C1 segment of cervical spinal cord (tissue), 14 donors: ENCODE data around the gene CATSPER1.

ENCODE experiments used
- DNase-seq, 14 donors: peaks; one replicate each; lab custom pipeline; 2025; lab: John Stamatoyannopoulos, UW

Gene CATSPER1

GRCh38 chr11:65973439-65974110 lies 52.7 kb downstream of the CATSPER1 start:
- DNase-seq, result no peak

GRCh38 chr11:65972116-65972515 lies 54.2 kb downstream of the CATSPER1 start:
- no peak for DNase-seq

GRCh38 chr11:65968600-65969482 lies 57.4 kb downstream of the CATSPER1 start:
- no peak for DNase-seq

- DNase-seq, result no peak
These were observed 58.8 kb downstream of the CATSPER1 start for GRCh38 chr11:65967329-65967934.
